DMS153 (cell line): ENCODE data around the gene ZNF480.
"Not testable (repeated sequence)": the region's sequence is repeated elsewhere in the genome, so short reads cannot be mapped to it uniquely, and the experiment has no call there.

Source experiments
- DNase-seq: peaks from one replicate; lab custom pipeline; 2025; lab: John Stamatoyannopoulos, UW

Gene ZNF480

GRCh38 chr19:52339022-52339421 lies 42.1 kb downstream of the ZNF480 start:
- not testable (repeated sequence) for DNase-seq

DNA sequence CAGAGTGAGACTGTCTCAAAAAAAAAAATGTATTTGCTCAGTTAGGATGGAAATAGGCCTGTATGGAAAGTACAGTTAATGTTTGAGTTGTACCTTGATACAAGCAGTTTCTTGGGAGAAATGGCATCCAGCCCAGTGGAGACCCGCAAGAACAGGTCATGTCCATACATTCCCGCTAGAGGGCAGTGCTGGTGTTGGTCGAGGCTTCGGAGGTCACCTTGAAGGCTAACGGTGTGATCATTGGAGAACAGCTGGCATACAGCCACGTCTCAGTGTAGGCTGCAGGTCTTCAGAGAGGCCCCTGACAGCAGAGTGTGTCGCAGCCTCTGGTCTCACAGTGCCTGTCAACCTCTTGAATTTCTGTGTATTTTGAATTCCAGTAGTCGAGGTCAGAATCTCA lies 46.6 kb downstream of the ZNF480 start:
- DNase-seq = no peak

DNA sequence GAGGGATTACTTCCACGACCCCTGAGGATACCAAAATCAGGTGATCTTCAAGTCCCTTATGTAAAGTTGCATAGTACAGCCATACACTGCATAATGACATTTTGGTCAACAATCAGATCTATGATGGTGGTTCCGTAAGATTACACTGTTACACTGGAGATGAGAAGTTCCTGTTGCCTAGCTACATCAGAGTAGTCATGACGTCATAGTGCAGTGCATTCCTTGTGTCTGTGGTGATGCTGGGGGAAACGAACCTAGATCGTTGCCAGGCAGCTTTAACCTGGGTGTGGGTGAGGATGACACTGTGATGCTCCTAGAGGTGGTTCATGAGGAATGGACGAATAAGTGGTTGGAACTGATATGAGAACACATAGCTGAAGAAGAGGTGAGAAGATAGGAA lies 48.2 kb downstream of the ZNF480 start:
- no peak for DNase-seq

GRCh38 chr19:52351512-52351911 lies 54.5 kb downstream of the ZNF480 start:
- DNase-seq = no peak

- no peak for DNase-seq
Measured at GRCh38 chr19:52366414-52366824, 69.5 kb downstream of the ZNF480 start.

DNA sequence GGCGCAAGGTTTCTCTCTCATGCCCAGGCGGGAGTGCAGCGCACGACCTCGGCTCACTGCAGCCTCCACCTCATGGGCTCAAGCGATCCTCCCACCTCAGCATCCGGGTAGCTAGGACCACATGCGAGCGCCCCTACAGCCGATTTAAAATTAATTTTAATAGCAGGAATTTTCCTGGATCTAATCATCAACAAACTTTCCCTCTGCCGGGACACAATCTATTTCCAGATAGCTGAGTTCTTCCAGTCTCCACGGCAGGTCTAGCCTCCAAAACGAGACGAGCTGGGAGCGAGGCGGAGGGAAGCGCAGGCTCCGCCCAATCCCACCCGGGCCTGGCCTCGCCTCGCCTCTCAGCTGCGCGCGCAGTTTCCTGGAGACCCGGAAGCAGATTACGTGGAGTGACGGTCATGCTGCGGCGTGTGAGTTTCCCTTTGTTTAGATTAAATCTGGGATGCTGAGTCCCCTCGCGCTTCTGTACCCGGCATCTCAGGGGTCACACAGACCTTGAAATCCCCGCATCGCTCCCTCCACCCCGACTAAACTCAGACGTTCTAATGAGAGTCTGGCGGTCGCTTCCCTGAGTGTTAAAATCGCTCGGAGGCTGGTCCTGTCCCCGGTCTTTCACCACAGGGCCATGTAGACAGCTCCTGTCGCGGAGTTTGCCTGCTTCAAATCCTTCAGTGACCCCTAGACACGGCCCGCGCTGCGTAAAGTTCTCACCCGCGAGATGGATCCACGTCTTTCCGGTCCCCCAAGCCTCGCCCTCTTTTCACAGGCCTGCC lies 72.8 kb downstream of the ZNF480 start, which contains the start of gene ZNF880:
Gene ZNF880 (plus strand): TSS at position 365 of the 782 bp plus-strand sequence. CDS start 43 bp downstream, at position 408.
- peak; percentile 61 for DNase-seq

DNA sequence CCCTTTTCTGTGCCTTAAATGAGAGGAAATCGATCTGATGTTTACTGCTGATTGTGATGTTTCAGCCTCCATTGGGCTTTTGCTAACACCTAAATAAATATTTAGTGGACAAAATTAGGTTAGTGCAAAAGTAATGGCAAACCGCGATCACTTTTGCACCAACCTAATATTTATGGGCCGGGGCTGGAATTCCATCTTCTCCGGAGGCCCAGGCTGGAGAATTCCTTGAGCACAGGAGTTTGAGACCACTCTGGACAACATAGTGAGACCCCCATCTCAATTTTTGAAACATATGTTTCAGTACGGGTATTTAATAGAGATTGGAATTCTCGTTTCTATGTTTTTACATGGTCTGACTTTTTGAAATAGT lies 73.4 kb downstream of the ZNF480 start:
- DNase-seq = no peak
